Lung (tissue), 12 donors: ENCODE measurements around the gene PRKG1. TPM values are rescaled to one million over a fixed set of nuclear protein-coding genes. Genes with fewer than 3 reads are reported as not detected.

Experiments
- ATAC-seq: fragments of 200-7000 bp; cut with Tn5 transposase; one replicate; pipeline ENCODE4 v1.9.1; 2020; ENCODE audit warnings: moderate number of reproducible peaks; ENCODE audit not compliant: insufficient read depth, low FRiP score
- DNase-seq, 3 donors: peaks; one replicate each; pipeline ENCODE4 v3.0.0-alpha.2; 2013 to 2017
- H3K27ac ChIP-seq, 2 donors: one replicate each; pipeline ENCODE4 v1.5.1; 2013; ENCODE audit warnings: mild to moderate bottlenecking in 2 of 2, moderate library complexity in 2 of 2, control low read depth in 1 of 2, inconsistent platforms in 1 of 2, low read depth in 1 of 2, low read length in 1 of 2
- H3K27me3 ChIP-seq, 3 donors: one replicate each; pipeline ENCODE4 v1.5.1; 2013; ENCODE audit warnings: low read length in 2 of 3; ENCODE audit not compliant: control insufficient read depth in 3 of 3, insufficient read depth in 3 of 3
- H3K36me3 ChIP-seq, 4 donors: one replicate each; pipeline ENCODE4 v1.5.1; 2013; ENCODE audit warnings: low read length in 4 of 4, mild to moderate bottlenecking in 1 of 4, moderate library complexity in 1 of 4; ENCODE audit not compliant: control insufficient read depth in 4 of 4, insufficient read depth in 4 of 4
- H3K4me1 ChIP-seq, 5 donors: one replicate each; pipeline ENCODE4 v1.5.1; 2013; ENCODE audit warnings: low read length in 5 of 5, mild to moderate bottlenecking in 2 of 5, moderate library complexity in 1 of 5; ENCODE audit not compliant: control insufficient read depth in 5 of 5, insufficient read depth in 5 of 5
- H3K4me3 ChIP-seq: one replicate; pipeline ENCODE4 v1.5.1; 2013; ENCODE audit warnings: mild to moderate bottlenecking, control low read depth, moderate library complexity
- H3K9ac ChIP-seq, 2 donors: one replicate each; pipeline ENCODE4 v1.5.1; 2013; ENCODE audit warnings: low read length in 2 of 2, control low read depth in 1 of 2; ENCODE audit not compliant: insufficient read depth in 1 of 2
- H3K9me3 ChIP-seq, 4 donors: one replicate each; pipeline ENCODE4 v1.5.1; 2013; ENCODE audit warnings: low read length in 3 of 4, mild to moderate bottlenecking in 1 of 4, moderate library complexity in 1 of 4; ENCODE audit not compliant: control insufficient read depth in 4 of 4, insufficient read depth in 3 of 4
- WGBS, 2 donors: extraction: QIAGEN DNeasy Blood & Tissue Kit; methylation state at CpG; one replicate each; pipeline ENCODE4 v1.1.7; 2013; 5-methylcytosine and 5-hydroxymethylcytosine counted together
- polyA plus RNA-seq, 2 donors: library from polyadenylated mRNA; stranded (reverse); fragments of 200-250 nt; gene quantifications; one replicate each; pipeline ENCODE4 v1.2.1, GENCODE V29; 2013
- total RNA-seq, 2 donors: library from RNA; depleted of rRNA in 1 of 2; stranded (reverse); fragments of >200 nt in 1 of 2; gene quantifications; one replicate each; pipeline ENCODE4 v1.2.1, GENCODE V29; 2014 to 2021
- TF ChIP-seq, protein P1 (sequence below): IDR thresholded peaks from 2 replicates; pipeline ENCODE4 v1.5.1; 2012; ENCODE audit warnings: mild to moderate bottlenecking; ENCODE audit errors: control extremely low read depth, extremely low read depth
- donor health status: control.
- donor health status: control.
- donor health status: Bipolar disorder and iron deficiency.
- donor health status: healthy.
- donor health status: DM: yes; HTN: yes; CAD: no.

PRKG1 gene
- total and polyA plus RNA-seq, 4 donors: 2.1 to 50.8 (median 15.1) TPM

DNA sequence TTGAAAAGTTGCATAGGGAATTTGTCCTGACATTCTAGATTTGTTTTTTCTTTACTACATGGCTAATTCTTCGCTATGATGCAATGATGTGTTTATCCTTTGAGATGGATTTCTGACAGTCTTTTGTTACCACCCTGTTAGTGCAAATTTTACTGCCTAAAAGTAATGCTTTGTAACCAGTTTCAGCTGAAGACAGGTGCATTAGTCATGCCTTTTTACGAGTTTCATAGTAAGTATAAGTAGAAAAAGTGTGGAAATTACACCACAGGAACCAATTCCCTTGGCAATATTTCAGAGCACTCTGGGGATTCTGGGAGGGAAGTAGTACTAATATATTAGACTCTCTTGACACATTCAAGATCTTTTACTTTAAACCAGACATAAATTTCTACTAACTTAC lies 982.0 kb downstream of the PRKG1 start:
- ATAC-seq: no peak
- TF ChIP-seq, protein P1, sequence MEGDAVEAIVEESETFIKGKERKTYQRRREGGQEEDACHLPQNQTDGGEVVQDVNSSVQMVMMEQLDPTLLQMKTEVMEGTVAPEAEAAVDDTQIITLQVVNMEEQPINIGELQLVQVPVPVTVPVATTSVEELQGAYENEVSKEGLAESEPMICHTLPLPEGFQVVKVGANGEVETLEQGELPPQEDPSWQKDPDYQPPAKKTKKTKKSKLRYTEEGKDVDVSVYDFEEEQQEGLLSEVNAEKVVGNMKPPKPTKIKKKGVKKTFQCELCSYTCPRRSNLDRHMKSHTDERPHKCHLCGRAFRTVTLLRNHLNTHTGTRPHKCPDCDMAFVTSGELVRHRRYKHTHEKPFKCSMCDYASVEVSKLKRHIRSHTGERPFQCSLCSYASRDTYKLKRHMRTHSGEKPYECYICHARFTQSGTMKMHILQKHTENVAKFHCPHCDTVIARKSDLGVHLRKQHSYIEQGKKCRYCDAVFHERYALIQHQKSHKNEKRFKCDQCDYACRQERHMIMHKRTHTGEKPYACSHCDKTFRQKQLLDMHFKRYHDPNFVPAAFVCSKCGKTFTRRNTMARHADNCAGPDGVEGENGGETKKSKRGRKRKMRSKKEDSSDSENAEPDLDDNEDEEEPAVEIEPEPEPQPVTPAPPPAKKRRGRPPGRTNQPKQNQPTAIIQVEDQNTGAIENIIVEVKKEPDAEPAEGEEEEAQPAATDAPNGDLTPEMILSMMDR: no peak
- Histone ChIP-seq H3K4me1 (peaks cover 0 to 4% (median 0%) of the 10 kb centered on the region in 5 donors), H3K9ac (no peak overlapping the region), H3K9me3 (no peaks in the 10 kb centered on the region), H3K27ac (no peak overlapping the region), H3K4me3 (no peak overlapping the region), H3K36me3 (no peaks in the 10 kb centered on the region), H3K27me3 (no peaks in the 10 kb centered on the region)
- WGBS, 2 donors: 81 to 88% methylated on average over 2 of the region's 2 CpGs
- DNase-seq: no peak

GRCh38 chr10:52059089-52059488 lies 984.8 kb downstream of the PRKG1 start:
- WGBS, 2 donors: 89 to 98% methylated on average over 1 of the region's 1 CpG
- TF ChIP-seq, protein P1: no peak
- ATAC-seq: no peak

DNA sequence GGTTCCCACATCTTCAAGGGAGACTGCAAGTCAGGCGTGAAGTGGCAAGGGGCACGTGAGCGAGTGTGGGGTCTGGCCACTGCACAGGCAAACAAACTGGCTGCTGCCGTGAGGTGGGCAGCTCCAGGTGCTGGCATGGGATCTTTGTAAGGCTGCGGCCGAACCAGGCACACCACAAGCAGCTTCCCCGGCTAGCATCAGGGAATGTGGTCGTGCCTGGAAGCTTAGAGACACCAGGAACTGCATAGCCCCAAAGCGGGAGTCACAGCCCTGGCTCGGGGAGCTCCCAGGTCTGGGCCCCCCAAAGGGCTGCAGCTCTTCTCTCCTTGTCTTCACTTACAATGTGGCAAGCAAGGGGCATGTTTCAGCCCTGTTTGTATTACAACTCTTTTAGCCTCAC lies 988.9 kb downstream of the PRKG1 start:
- TF ChIP-seq, protein P1: no peak
- no peak overlapping the region for H3K9ac ChIP-seq
- 87 to 94% methylated on average over 10 of the region's 10 CpGs for WGBS, 2 donors
- H3K9me3 ChIP-seq: peaks cover 0 to 3% (median 0%) of the 10 kb centered on the region in 4 donors
- no peaks in the 10 kb centered on the region for H3K27me3 ChIP-seq
- no peaks in the 10 kb centered on the region for H3K36me3 ChIP-seq
- ATAC-seq (no peak), DNase-seq (no peak)
- no peak overlapping the region for H3K4me3 ChIP-seq
- no peaks in the 10 kb centered on the region for H3K4me1 ChIP-seq
- no peak overlapping the region for H3K27ac ChIP-seq

More at GRCh38 chr10:52059089-52059488, 984.8 kb downstream of the PRKG1 start:
- no peak for DNase-seq
- H3K9me3 ChIP-seq: no peaks in the 10 kb centered on the region
- H3K27ac ChIP-seq: no peak overlapping the region
- no peaks in the 10 kb centered on the region for H3K36me3 ChIP-seq
- H3K9ac ChIP-seq: no peak overlapping the region
- no peak overlapping the region for H3K4me3 ChIP-seq
- no peaks in the 10 kb centered on the region for H3K4me1 ChIP-seq
- H3K27me3 ChIP-seq: no peaks in the 10 kb centered on the region
